ENCODE data around the gene EXOG. TPM values are rescaled to one million over a fixed set of nuclear protein-coding genes. Genes with fewer than 3 reads are reported as not detected.

EXOG gene, protein sequence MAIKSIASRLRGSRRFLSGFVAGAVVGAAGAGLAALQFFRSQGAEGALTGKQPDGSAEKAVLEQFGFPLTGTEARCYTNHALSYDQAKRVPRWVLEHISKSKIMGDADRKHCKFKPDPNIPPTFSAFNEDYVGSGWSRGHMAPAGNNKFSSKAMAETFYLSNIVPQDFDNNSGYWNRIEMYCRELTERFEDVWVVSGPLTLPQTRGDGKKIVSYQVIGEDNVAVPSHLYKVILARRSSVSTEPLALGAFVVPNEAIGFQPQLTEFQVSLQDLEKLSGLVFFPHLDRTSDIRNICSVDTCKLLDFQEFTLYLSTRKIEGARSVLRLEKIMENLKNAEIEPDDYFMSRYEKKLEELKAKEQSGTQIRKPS
- total RNA-seq (2021) (12.2 to 13.7 TPM (median 12.9 TPM) in 3 replicates), Bru-seq, nascent RNA (percentile 82 among the genes with signal in this experiment)
- long read RNA-seq, experiment 1, transcript EXOG-201 (6 exons, 2,792 nt), result major isoform, 15 of 47 reads
- long read RNA-seq, experiment 1, partial matches to known transcripts, result 2 of 47 reads
- long read RNA-seq, experiment 1, other reads (novel, unspliced or antisense), result 27 of 47 reads
- long read RNA-seq, experiment 2, partial matches to known transcripts, result 0 of 10 reads
- long read RNA-seq, experiment 2, other reads (novel, unspliced or antisense), result 7 of 10 reads
- long read RNA-seq, experiment 3, partial matches to known transcripts, result 1 of 19 reads
- long read RNA-seq, experiment 3, other reads (novel, unspliced or antisense), result 14 of 19 reads

- Mint-ChIP-seq H3K27me3 (ENCODE audit: low read depth) (no peaks in the 10 kb centered on the region), H3K4me3 (peak within 1 kb of the TSS; percentile 93), H3K4me1 (peaks cover 5% of the 10 kb centered on the region), H3K36me3 (peaks cover 11% of the 10 kb centered on the region; the same call in 1 of the 2 replicates), H3K27ac (peak within 1 kb of the TSS; percentile 68), H3K9me3 (no peaks in the 10 kb centered on the region)
- DNase-seq (ENCODE audit: low spot score) (peak; percentile 96), ATAC-seq (peak; percentile 93)
- POLR2A ChIA-PET, result interaction anchor here (0.6 to 1.0 kb wide), 4 partner anchors 11 to 359 kb away, joined by 3 to 4 read pairs (median 4); partner anchors contain the start of genes ACAA1 and XYLB
- CTCF ChIA-PET, result interaction anchor here (0.6 to 3.3 kb wide), 31 partner anchors 11 to 491 kb away, joined by 3 to 35 read pairs (median 4); partner anchors contain the start of genes ACAA1, ACVR2B, OXSR1 and XYLB
- TF ChIP-seq ZNF263 (CRISPR knock-in tag; IDR thresholded peaks at IDR 0.05; ENCODE audit: low read depth) (no peak), STAT6 (CRISPR knock-in tag; conservative IDR thresholded peaks at IDR 0.05; ENCODE audit: low read depth) (no peak), RELA (CRISPR knock-in tag; IDR thresholded peaks at IDR 0.05; ENCODE audit: borderline replicate concordance) (no peak), CTCF (IDR thresholded peaks at IDR 0.05) (peak; percentile 71), SP1 (CRISPR knock-in tag; conservative IDR thresholded peaks at IDR 0.05) (peak; percentile 42; the same call in 1 of the 2 replicates), FOXP1 (CRISPR knock-in tag; IDR thresholded peaks at IDR 0.05; ENCODE audit: borderline replicate concordance) (peak; percentile 26; the same call in 1 of the 2 replicates), HMGXB4 (CRISPR knock-in tag; IDR thresholded peaks at IDR 0.05) (peak; percentile 89), FOXJ3 (CRISPR knock-in tag; IDR thresholded peaks at IDR 0.05; ENCODE audit: borderline replicate concordance) (no peak), GRHL2 (CRISPR knock-in tag; IDR thresholded peaks at IDR 0.05; ENCODE audit: insufficient replicate concordance, severe bottlenecking) (no peak), ZNF671 (CRISPR knock-in tag; IDR thresholded peaks at IDR 0.05) (no peak), USF1 (CRISPR knock-in tag; IDR thresholded peaks at IDR 0.05) (no peak), CREM (CRISPR knock-in tag; IDR thresholded peaks at IDR 0.05) (0 out of 2 replicates have a peak, but pooled peaks have one; percentile 35), NFYB (CRISPR knock-in tag; conservative IDR thresholded peaks at IDR 0.05; ENCODE audit: low read depth) (no peak), ZNF219 (CRISPR knock-in tag; IDR thresholded peaks at IDR 0.05; ENCODE audit: borderline replicate concordance) (no peak), IRF2 (CRISPR knock-in tag; IDR thresholded peaks at IDR 0.05; ENCODE audit: borderline replicate concordance, low read depth) (no peak), MLX (CRISPR knock-in tag; IDR thresholded peaks at IDR 0.05) (0 out of 2 replicates have a peak, but pooled peaks have one; percentile 20)
- TF ChIP-seq, protein P1, sequence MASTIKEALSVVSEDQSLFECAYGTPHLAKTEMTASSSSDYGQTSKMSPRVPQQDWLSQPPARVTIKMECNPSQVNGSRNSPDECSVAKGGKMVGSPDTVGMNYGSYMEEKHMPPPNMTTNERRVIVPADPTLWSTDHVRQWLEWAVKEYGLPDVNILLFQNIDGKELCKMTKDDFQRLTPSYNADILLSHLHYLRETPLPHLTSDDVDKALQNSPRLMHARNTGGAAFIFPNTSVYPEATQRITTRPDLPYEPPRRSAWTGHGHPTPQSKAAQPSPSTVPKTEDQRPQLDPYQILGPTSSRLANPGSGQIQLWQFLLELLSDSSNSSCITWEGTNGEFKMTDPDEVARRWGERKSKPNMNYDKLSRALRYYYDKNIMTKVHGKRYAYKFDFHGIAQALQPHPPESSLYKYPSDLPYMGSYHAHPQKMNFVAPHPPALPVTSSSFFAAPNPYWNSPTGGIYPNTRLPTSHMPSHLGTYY (CRISPR knock-in tag; IDR thresholded peaks at IDR 0.05), result no peak
- TF ChIP-seq, protein P2, sequence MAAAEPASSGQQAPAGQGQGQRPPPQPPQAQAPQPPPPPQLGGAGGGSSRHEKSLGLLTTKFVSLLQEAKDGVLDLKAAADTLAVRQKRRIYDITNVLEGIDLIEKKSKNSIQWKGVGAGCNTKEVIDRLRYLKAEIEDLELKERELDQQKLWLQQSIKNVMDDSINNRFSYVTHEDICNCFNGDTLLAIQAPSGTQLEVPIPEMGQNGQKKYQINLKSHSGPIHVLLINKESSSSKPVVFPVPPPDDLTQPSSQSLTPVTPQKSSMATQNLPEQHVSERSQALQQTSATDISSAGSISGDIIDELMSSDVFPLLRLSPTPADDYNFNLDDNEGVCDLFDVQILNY (CRISPR knock-in tag; IDR thresholded peaks at IDR 0.05), result peak; percentile 91
- TF ChIP-seq, protein P3, sequence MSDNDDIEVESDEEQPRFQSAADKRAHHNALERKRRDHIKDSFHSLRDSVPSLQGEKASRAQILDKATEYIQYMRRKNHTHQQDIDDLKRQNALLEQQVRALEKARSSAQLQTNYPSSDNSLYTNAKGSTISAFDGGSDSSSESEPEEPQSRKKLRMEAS (CRISPR knock-in tag; IDR thresholded peaks at IDR 0.05), result 0 out of 2 replicates have a peak, but pooled peaks have one; percentile 46
- TF ChIP-seq, protein P4, sequence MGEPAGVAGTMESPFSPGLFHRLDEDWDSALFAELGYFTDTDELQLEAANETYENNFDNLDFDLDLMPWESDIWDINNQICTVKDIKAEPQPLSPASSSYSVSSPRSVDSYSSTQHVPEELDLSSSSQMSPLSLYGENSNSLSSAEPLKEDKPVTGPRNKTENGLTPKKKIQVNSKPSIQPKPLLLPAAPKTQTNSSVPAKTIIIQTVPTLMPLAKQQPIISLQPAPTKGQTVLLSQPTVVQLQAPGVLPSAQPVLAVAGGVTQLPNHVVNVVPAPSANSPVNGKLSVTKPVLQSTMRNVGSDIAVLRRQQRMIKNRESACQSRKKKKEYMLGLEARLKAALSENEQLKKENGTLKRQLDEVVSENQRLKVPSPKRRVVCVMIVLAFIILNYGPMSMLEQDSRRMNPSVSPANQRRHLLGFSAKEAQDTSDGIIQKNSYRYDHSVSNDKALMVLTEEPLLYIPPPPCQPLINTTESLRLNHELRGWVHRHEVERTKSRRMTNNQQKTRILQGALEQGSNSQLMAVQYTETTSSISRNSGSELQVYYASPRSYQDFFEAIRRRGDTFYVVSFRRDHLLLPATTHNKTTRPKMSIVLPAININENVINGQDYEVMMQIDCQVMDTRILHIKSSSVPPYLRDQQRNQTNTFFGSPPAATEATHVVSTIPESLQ (CRISPR knock-in tag; IDR thresholded peaks at IDR 0.05), result no peak
Observed at GRCh38 chr3:38496131-38496910, at the start of gene EXOG. TSS of gene EXOG (plus strand) at chr3:38496340. CDS start at chr3:38496368, 28 bp downstream.

Data from WTC11 (cell line).